NCI-H2171 (cell line): Measurements from ENCODE around the gene PHRF1.

Experiments
- DNase-seq: peaks from one replicate; lab custom pipeline; 2025; lab: John Stamatoyannopoulos, UW

The PHRF1 gene

GRCh38 chr11:596374-596773, 20.1 kb downstream of the PHRF1 start:
- no peak for DNase-seq

- no peak for DNase-seq
Observed at GRCh38 chr11:597166-597725, 21.0 kb downstream of the PHRF1 start.

- DNase-seq, result no peak
Observed at GRCh38 chr11:598005-598680, 21.9 kb downstream of the PHRF1 start.

GRCh38 chr11:601573-602245, 25.4 kb downstream of the PHRF1 start:
- no peak for DNase-seq

GRCh38 chr11:603154-603553, 26.9 kb downstream of the PHRF1 start:
- DNase-seq, result no peak

- no peak for DNase-seq
Observed at GRCh38 chr11:605286-606129, 29.2 kb downstream of the PHRF1 start.

GRCh38 chr11:606245-606644, 30.0 kb downstream of the PHRF1 start:
- DNase-seq, result no peak

GRCh38 chr11:607020-607780, 30.9 kb downstream of the PHRF1 start:
- no peak for DNase-seq

GRCh38 chr11:607971-608659, 31.8 kb downstream of the PHRF1 start:
- DNase-seq, result no peak

GRCh38 chr11:608791-609251, 32.6 kb downstream of the PHRF1 start:
- no peak for DNase-seq

- no peak for DNase-seq
Observed at GRCh38 chr11:609341-609811, 33.1 kb downstream of the PHRF1 start.

- DNase-seq, result no peak
Observed at GRCh38 chr11:610146-610801, 34.0 kb downstream of the PHRF1 start.

GRCh38 chr11:611001-611996, 35.0 kb downstream of the PHRF1 start:
- DNase-seq, result no peak

GRCh38 chr11:612201-612960, 36.1 kb downstream of the PHRF1 start:
- no peak for DNase-seq

- DNase-seq, result no peak
Observed at GRCh38 chr11:612961-613300, 36.7 kb downstream of the PHRF1 start.

GRCh38 chr11:613369-613968, 37.2 kb downstream of the PHRF1 start:
- peak; percentile 12 for DNase-seq

- DNase-seq, result no peak
Observed at GRCh38 chr11:614021-614622, 37.9 kb downstream of the PHRF1 start.
